Adrenal gland (tissue), 5 donors: ENCODE data around the gene TLCD3A.

ENCODE experiments used
- CTCF ChIP-seq, 6 experiments: fragments of 450-650 bp in 4 of 6; fragments of 200-600 bp in 2 of 6; sonication (generic) in 1 of 6; IDR thresholded peaks; 1 replicate in 5 of 6; 2 replicates in 1 of 6; pipeline versions ENCODE4 v1.5.1 to v1.8.0; 2016 to 2021; ENCODE audit warnings: antibody characterized with exemption in 6 of 6, mild to moderate bottlenecking in 2 of 6, moderate library complexity in 1 of 6
- POLR2A ChIP-seq, 2 donors: fragments of 450-650 bp; IDR thresholded peaks; one replicate each; pipeline ENCODE4 v1.6.1; 2017; ENCODE audit warnings: antibody characterized with exemption in 2 of 2, mild to moderate bottlenecking in 2 of 2, moderate library complexity in 1 of 2
- donor health status: DM: no; HTN: no; CAD: no.

- TF ChIP-seq CTCF (IDR thresholded peaks at IDR 0.05) (no peak), POLR2A (IDR thresholded peaks at IDR 0.05) (no peak)
Observed at GRCh38 chr17:683499-684254, 48.7 kb upstream of the TLCD3A start.
